ENCODE data around the gene PTPRE. TPM values are rescaled to one million over a fixed set of nuclear protein-coding genes. Genes with fewer than 3 reads are reported as not detected.

The PTPRE gene
- total and polyA plus RNA-seq, 2 experiments from 2014 or later = 4.2 to 8.8 TPM

DNA sequence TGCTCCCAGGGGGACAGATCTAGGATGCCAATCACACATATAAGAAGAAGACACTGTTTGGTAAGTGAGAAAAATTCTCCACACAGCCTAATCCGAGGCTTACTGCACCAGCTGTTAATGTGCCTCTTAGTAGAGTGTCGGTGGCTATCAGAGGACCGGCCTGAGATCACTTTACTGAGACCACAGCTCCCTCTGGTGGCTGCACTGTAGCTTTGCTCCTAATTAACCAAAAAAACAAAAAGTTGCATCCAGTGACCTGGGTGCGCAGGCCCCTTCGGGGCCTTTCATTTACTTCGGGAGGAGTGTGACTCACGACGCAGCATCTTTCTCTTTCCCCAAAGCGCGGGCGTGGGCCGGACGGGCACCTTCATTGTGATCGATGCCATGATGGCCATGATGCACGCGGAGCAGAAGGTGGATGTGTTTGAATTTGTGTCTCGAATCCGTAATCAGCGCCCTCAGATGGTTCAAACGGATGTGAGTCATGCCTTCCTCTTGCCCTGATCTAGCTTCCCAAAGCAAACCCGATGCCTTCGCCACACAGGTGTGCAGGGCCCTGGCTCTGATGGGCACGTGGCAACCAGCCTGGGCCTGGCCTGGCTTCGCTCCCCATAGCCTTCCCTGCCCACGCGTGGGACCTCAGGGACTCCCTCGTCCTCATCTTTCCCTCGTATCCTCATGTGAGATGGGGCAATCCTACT, 162.6 kb downstream of the PTPRE start:
- H3K27ac ChIP-seq = no peak overlapping the region
- TF ChIP-seq CTCF (IDR thresholded peaks at IDR 0.05; ENCODE audit: low read depth, low read length) = peak; percentile 76

DNA sequence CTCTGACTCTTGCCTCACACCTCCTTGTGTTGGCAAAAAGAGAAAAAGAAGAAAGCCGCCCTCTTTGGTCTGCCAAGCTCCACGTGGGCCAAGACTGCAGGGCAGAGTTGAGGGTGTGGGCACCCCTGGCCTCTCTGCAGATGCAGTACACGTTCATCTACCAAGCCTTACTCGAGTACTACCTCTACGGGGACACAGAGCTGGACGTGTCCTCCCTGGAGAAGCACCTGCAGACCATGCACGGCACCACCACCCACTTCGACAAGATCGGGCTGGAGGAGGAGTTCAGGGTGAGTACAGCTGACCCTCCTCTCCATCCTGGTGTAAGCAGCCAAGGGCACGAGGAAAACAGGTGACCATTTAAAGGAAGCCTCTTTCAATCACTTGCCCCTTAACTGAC, 163.3 kb downstream of the PTPRE start:
- Histone ChIP-seq H3K27ac (no peak overlapping the region), H3K36me3 (no peaks in the 10 kb centered on the region), H3K27me3 (no peaks in the 10 kb centered on the region), H3K4me1 (ENCODE audit: low read depth) (no peaks in the 10 kb centered on the region), H3K9me3 (ENCODE audit: low read depth) (no peaks in the 10 kb centered on the region), H3K4me3 (no peak overlapping the region)
- DNase-seq (ENCODE audit: low read depth in 1 of 2, low spot score in 1 of 2) = no peak
- TF ChIP-seq CTCF (IDR thresholded peaks at IDR 0.05; ENCODE audit: low read depth, low read length) = no peak

More for the DNA sequence above, 162.6 kb downstream of the PTPRE start:
- Histone ChIP-seq H3K4me1 (ENCODE audit: low read depth) (peaks cover 4% of the 10 kb centered on the region), H3K36me3 (no peaks in the 10 kb centered on the region), H3K9me3 (ENCODE audit: low read depth) (no peaks in the 10 kb centered on the region), H3K4me3 (no peak overlapping the region), H3K27me3 (no peaks in the 10 kb centered on the region)
- DNase-seq (ENCODE audit: low read depth in 1 of 2, low spot score in 1 of 2) = peak; percentile 84 to 89

DNA sequence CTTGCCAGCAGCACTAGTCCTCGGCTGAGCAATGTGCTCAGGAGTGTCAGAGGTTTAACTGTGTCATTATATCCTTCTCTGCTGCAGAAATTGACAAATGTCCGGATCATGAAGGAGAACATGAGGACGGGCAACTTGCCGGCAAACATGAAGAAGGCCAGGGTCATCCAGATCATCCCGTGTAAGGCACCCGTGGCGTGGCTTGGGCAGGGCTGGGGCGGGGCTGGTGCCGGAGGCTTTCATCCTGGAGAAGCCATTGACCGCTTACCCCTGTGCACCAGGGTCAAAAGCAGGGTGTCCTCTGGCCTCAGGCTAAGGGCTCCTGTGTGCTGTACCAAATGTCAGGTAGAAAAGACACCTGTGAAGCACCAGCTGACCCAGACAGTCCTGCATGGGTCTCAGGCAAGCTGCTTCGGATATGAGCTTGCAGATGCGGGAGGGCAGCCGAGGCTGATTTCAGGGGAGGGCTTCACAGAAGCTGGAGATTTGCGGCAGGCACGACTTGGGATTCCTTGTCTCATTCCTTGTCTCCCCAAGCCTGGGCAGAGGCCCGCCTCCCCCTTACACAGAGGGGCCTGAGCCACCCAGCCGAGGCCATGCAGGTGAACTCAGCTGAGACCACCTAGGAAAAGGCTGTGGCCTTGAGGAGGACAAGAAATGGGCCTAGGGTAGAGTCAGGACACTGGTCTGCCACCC, 164.0 kb downstream of the PTPRE start:
- H3K4me3 ChIP-seq = no peak overlapping the region
- H3K4me1 ChIP-seq (ENCODE audit: low read depth) = no peaks in the 10 kb centered on the region
- no peaks in the 10 kb centered on the region for H3K9me3 ChIP-seq (ENCODE audit: low read depth)
- DNase-seq (ENCODE audit: low read depth in 1 of 2, low spot score in 1 of 2) = no peak
- TF ChIP-seq CTCF (IDR thresholded peaks at IDR 0.05; ENCODE audit: low read depth, low read length) = no peak
- H3K27ac ChIP-seq = no peak overlapping the region
- H3K27me3 ChIP-seq = no peaks in the 10 kb centered on the region
- H3K36me3 ChIP-seq = no peaks in the 10 kb centered on the region

DNA sequence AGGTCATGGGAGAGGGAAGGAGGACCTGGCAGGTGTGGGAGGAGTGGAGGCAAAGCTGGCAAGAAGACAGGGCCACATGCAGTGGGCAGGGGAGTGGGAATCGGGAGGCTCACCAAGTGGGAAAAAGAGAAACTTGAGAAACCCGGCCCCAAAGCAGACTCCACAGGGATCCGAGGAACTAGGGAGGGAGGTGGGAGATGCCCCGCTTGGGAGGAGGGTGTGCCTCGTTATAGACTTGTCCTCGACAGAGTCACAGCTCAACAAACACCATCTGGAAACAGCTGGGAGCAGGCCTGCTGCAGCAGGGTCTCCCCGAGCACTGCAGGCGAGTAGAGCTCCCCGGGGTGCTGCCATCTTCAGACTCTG, 164.5 kb downstream of the PTPRE start:
- TF ChIP-seq CTCF (IDR thresholded peaks at IDR 0.05; ENCODE audit: low read depth, low read length) = no peak
- Histone ChIP-seq H3K4me1 (ENCODE audit: low read depth) (no peaks in the 10 kb centered on the region), H3K4me3 (no peak overlapping the region), H3K9me3 (ENCODE audit: low read depth) (no peaks in the 10 kb centered on the region), H3K36me3 (no peaks in the 10 kb centered on the region), H3K27me3 (no peaks in the 10 kb centered on the region), H3K27ac (no peak overlapping the region)
- DNase-seq (ENCODE audit: low read depth in 1 of 2, low spot score in 1 of 2) = no peak

GRCh38 chr10:128072046-128072445, 165.1 kb downstream of the PTPRE start:
- no peak for DNase-seq (ENCODE audit: low read depth in 1 of 2, low spot score in 1 of 2)
- Histone ChIP-seq H3K36me3 (no peaks in the 10 kb centered on the region), H3K4me1 (ENCODE audit: low read depth) (no peaks in the 10 kb centered on the region), H3K4me3 (no peak overlapping the region), H3K9me3 (ENCODE audit: low read depth) (no peaks in the 10 kb centered on the region), H3K27ac (no peak overlapping the region), H3K27me3 (no peaks in the 10 kb centered on the region)
- no peak for TF ChIP-seq CTCF (IDR thresholded peaks at IDR 0.05; ENCODE audit: low read depth, low read length)

All from cardiac muscle cell (in vitro differentiated cells and primary cell).